ENCODE results near the gene POLR1B.
"Not testable (repeated sequence)": the region's sequence is repeated elsewhere in the genome, so short reads cannot be mapped to it uniquely, and the experiment has no call there.

The POLR1B gene

GRCh38 chr2:112540906-112541305 is 1.4 kb upstream of the POLR1B start:
- DNase-seq (ENCODE audit: low read depth), result no peak

- peak; percentile 50 for DNase-seq (ENCODE audit: low read depth)
Observed at GRCh38 chr2:112541315-112542122, 746 bp upstream of the POLR1B start.

- DNase-seq (ENCODE audit: low read depth), result no peak
Observed at GRCh38 chr2:112542984-112543661, 858 bp downstream of the POLR1B start.

- DNase-seq (ENCODE audit: low read depth), result no peak
Observed at GRCh38 chr2:112547333-112547732, 5.1 kb downstream of the POLR1B start.

- DNase-seq (ENCODE audit: low read depth), result no peak
Observed at GRCh38 chr2:112548980-112549379, 6.7 kb downstream of the POLR1B start.

GRCh38 chr2:112566104-112566503 is 23.8 kb downstream of the POLR1B start:
- no peak for DNase-seq (ENCODE audit: low read depth)

- DNase-seq (ENCODE audit: low read depth), result not testable (repeated sequence)
Observed at GRCh38 chr2:112566508-112566907, 24.2 kb downstream of the POLR1B start.

GRCh38 chr2:112572005-112572404 is 29.7 kb downstream of the POLR1B start:
- DNase-seq (ENCODE audit: low read depth), result no peak

- no peak for DNase-seq (ENCODE audit: low read depth)
Observed at GRCh38 chr2:112577756-112578155, 35.5 kb downstream of the POLR1B start.

GRCh38 chr2:112579241-112579640 is 37.0 kb downstream of the POLR1B start:
- DNase-seq (ENCODE audit: low read depth), result no peak

GRCh38 chr2:112580084-112580483 is 37.8 kb downstream of the POLR1B start:
- no peak for DNase-seq (ENCODE audit: low read depth)

- no peak for DNase-seq (ENCODE audit: low read depth)
Observed at GRCh38 chr2:112582314-112582746, 40.1 kb downstream of the POLR1B start.

- no peak for DNase-seq (ENCODE audit: low read depth)
Observed at GRCh38 chr2:112583497-112584133, 41.4 kb downstream of the POLR1B start.

- peak; percentile 88 for DNase-seq (ENCODE audit: low read depth)
Observed at GRCh38 chr2:112584134-112584890, 42.0 kb downstream of the POLR1B start, which contains the start of gene CHCHD5. TSS of gene CHCHD5 (plus strand) at chr2:112584609. CDS start at chr2:112584648, 39 bp downstream.

- DNase-seq (ENCODE audit: low read depth), result no peak
Observed at GRCh38 chr2:112584891-112585250, 42.6 kb downstream of the POLR1B start.

- DNase-seq (ENCODE audit: low read depth), result no peak
Observed at GRCh38 chr2:112585400-112585799, 43.1 kb downstream of the POLR1B start.

- DNase-seq (ENCODE audit: low read depth), result no peak
Observed at GRCh38 chr2:112585873-112586464, 43.7 kb downstream of the POLR1B start.

GRCh38 chr2:112588611-112589045 is 46.4 kb downstream of the POLR1B start:
- no peak for DNase-seq (ENCODE audit: low read depth)

- no peak for DNase-seq (ENCODE audit: low read depth)
Observed at GRCh38 chr2:112591413-112591812, 49.1 kb downstream of the POLR1B start.

GRCh38 chr2:112593736-112594135 is 51.5 kb downstream of the POLR1B start:
- DNase-seq (ENCODE audit: low read depth), result no peak

- DNase-seq (ENCODE audit: low read depth), result no peak
Observed at GRCh38 chr2:112597537-112598322, 55.5 kb downstream of the POLR1B start.
